Middle frontal gyrus (tissue), 1 donor: ENCODE results near the gene PRKCQ.
A peak's percentile ranks its signal among the peaks of the same experiment; 100 is the strongest.

Experiments
- DNase-seq: peaks from one replicate; pipeline ENCODE4 v3.0.0-alpha.2; 2015; ENCODE audit warnings: low spot score; ENCODE audit errors: extremely low spot score

The PRKCQ gene

GRCh38 chr10:6525599-6526165 is 54.4 kb downstream of the PRKCQ start:
- no peak for DNase-seq

- no peak for DNase-seq
Measured at GRCh38 chr10:6522230-6522629, 57.8 kb downstream of the PRKCQ start.

GRCh38 chr10:6520138-6520537 is 59.9 kb downstream of the PRKCQ start:
- DNase-seq = no peak

GRCh38 chr10:6518791-6519429 is 61.2 kb downstream of the PRKCQ start:
- no peak for DNase-seq

DNA sequence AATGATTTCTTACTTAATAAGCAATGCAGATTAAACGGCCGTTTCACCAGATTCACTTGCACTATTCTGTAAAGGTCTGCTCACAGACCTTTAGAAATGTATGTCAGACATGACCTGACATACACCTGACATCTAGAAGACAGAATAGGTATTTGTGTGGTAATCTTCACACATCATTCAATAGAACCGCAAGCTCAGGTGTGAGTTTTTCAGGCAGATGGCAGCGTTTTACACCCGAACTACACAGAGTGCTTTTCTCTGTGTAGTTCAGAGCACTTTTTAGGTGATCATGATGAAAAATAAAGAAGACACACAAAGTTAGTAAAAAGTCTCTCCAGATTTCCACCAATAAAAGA is 63.2 kb downstream of the PRKCQ start:
- DNase-seq = no peak

DNA sequence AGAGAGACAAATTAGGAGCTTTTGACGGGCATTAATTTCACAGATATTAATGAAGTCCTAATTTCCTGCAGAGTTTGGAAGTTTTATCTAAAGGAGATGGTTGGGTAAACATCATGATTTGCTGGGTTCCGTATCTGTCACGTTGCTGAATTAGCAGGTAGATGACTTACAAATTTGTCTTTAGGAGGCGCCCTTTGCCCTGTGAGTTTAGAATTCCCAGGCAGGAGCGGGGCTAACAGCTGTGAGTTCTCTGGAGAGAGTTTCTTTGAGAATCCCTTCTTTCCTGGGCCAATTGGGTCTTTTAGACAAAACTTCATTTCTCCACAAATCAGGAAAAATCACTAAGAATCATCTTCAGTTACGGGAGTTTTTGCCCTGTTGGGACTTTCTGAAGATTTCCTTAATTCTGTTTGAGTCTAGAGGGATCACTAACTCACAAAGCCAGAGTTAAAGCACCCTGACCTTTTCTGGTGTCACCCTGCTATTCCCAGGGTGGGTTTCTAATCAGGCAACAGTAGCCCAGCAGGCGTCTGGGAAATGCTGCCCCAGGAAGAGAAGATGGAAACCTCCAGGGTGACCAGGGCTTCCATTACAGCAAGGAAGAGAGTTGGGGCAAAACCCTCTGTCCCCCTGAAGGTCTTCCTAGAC is 63.7 kb downstream of the PRKCQ start:
- DNase-seq = no peak

DNA sequence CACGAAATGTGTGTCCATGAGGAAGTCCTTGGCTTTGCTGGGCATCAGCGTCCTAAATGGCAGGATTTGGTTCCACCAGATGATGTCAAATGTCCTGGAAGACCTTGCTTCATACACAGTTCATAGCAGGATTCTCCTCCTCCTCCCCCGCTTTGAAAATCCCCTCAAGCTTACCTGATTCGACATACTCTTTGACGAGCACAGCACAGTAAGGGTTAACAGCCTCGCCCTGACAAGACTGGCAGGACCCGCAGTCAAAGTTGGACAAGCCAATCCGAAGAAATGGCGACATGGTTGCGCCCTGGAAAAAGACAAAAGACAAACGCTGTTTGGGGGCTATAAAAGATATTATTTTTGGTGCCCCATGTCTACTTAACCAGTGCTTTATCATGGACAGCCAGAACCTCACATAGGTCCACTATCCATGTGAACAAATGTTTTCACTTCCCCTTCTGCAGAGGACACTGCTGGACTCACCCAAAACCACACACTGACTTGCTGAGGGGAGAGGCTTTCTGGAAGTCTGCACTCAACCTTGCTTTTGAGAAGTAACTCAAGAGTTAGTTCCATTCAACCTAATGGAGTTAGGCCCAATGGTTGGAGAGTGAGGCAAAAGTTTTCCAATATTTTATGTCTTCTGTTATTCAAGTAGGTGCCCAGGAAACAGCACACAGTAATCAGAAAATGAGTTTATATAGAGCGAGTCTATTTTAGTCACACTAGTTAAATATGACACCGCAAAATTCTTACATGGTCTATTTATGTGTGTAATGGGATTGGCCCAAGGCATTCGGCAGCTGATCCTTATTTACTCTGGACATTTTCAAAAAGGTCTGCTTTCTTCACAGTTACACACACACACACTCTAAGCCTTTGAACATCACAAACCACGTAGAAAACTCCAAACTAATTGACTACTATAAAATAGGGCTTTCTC is 65.0 kb downstream of the PRKCQ start:
- no peak for DNase-seq

GRCh38 chr10:6514180-6514579 is 65.9 kb downstream of the PRKCQ start:
- DNase-seq = no peak

- DNase-seq = no peak
Measured at GRCh38 chr10:6513476-6513875, 66.6 kb downstream of the PRKCQ start.

- DNase-seq = no peak
Measured at GRCh38 chr10:6512182-6512581, 67.9 kb downstream of the PRKCQ start.

GRCh38 chr10:6511347-6511746 is 68.7 kb downstream of the PRKCQ start:
- DNase-seq = no peak

DNA sequence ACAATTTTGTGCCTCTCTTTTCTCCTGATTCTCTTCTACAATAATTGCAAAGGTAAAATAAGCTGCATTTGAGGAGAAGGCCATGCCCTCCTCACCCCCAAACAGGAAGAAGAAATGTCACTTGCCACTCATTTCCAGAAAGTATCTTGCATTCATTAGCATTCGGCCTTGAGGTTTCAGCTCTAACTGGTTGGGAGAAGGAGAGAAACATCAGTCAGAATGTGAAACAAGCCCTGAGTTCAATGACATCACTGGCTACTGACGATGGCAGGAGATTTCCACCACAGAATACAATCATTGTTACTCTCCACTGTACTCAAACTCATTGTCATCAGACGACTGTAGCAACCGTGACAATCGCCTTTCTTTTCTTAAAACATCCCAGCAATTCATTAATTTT is 72.8 kb downstream of the PRKCQ start:
- peak; percentile 36 for DNase-seq

- DNase-seq = no peak
Measured at GRCh38 chr10:6505300-6505699, 74.8 kb downstream of the PRKCQ start.

DNA sequence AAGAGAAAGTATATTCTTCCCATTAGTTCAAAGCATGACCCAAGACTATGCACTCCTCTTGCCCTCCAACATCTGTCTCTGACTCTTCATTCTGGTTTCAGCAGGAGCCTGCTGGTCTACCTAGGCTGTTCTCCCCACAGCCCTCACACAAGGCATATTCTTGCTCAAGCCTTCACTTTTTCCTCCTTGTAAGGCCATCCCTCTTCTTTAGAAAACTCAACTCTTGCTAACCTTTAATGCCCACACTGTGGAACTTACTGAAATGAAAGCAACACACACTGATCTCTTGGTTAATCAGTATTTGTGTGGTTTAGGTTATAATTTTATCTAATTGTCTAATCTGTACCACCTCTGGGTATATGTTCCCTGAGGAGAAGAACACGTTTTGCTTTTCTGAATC is 75.8 kb downstream of the PRKCQ start:
- no peak for DNase-seq

GRCh38 chr10:6503171-6503570 is 76.9 kb downstream of the PRKCQ start:
- DNase-seq = no peak

- no peak for DNase-seq
Measured at GRCh38 chr10:6501931-6502330, 78.1 kb downstream of the PRKCQ start.

DNA sequence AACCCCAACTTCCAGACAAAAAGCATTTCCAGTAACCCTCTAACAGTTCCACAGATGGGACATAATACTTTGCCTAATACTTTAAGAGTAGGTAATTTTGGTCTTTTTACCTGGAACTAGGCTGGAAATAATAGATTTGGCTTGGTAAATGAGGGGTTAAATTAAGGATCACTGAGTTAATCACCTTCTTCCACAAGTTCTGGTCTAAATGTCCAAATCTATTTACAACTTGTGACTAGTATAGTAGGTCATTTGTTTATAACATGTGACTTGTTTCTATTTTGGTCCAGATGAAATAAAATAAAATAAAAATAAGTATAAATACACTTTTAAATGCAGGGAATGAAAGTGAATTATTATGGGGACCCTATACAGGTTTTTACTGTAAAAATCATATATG is 80.1 kb downstream of the PRKCQ start:
- no peak for DNase-seq

DNA sequence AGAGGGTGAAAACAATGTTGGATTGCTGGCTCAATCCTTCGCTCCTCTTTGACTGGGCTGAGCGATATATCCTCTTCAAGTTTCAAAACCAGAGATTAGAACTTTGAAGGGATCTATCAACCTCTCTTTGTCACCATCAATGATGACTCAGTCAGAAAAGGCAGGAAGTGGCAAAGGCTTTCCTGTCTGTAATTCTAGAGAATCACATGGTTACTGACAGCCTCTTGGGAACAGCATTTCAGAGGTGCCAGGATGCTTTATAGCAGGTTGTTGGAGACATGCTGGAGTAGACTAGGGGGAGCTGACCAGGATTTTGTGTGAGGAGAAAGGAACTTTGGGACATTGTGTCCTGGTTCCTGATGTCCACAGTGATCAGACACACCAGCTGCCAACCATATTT is 81.3 kb downstream of the PRKCQ start:
- DNase-seq = no peak

GRCh38 chr10:6497620-6498019 is 82.5 kb downstream of the PRKCQ start:
- no peak for DNase-seq

DNA sequence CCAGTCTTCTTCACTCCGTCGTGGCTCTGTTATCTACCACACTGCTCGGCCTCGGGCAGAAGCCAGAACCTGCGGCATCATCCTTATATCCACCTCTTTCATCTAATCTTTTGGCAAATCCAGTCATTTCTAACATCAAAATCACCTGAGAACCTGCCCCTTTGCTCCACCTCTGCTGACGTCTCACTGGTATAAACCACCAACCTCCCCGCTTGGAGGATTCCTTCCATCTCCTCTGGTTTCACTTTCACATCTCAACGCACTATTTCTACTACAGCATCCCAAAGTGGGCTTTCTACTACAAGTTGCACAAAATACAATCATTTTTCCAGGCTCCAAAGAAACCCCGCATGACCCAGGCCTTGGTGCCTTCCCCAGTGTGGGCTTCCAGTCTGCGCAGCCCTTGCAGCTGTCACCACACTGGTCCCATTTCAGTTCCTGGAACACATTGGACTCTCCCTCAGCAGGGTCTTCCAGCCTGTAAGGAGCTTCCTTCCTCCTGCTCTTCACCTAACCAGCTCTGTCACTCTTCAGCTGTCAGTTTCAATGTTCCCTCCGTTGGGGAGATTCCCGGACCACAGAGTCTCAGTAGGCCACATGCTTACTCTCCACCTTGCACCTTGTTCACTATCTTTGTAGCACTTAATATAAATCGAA is 85.0 kb downstream of the PRKCQ start:
- no peak for DNase-seq

- DNase-seq = no peak
Measured at GRCh38 chr10:6494442-6494819, 85.6 kb downstream of the PRKCQ start.
